ENCODE results near the gene DNAH14.
"Not testable (repeated sequence)": the region's sequence is repeated elsewhere in the genome, so short reads cannot be mapped to it uniquely, and the experiment has no call there.

Gene DNAH14

GRCh38 chr1:225355863-225356262, 426.4 kb downstream of the DNAH14 start:
- DNase-seq: no peak

DNA sequence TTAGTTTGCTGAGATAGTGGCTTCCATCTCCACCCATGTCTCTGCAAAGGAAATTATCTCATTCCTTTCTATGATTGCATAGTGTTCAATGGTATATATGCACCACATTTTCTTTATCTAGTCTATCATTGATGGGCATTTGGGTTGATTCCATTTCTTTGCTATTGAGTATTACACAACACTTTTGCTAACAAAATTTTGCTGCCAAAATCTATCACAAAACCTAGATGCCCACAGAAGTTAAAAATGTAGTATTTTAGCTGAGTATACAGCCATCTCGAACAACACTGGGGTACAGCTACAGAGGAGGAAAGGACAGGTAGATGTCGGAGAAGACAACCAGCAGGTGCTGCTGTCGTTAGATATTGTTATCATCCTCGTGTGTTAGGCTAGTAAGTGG, 430.6 kb downstream of the DNAH14 start:
- DNase-seq: no peak

GRCh38 chr1:225361176-225361575, 431.7 kb downstream of the DNAH14 start:
- no peak for DNase-seq

DNA sequence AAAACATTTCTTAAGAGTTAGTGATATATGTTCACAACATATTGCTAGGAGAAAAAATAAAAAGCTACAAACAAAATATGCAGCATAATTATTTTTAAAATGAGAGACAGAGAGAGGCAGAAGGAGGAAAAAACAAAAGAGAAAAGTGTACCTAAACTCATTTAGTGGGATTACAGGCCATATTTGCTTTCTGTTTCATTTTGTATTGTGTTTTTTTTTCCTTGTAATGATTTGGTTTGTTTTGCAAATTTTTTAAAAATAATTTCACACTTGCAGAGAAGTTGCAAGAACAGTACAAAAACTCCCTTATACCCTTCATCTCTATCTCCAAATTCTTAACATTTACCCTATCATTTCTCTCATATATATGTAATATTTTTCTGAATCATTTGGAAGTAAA, 433.3 kb downstream of the DNAH14 start:
- no peak for DNase-seq

- no peak for DNase-seq
Observed at GRCh38 chr1:225364439-225364838, 435.0 kb downstream of the DNAH14 start.

GRCh38 chr1:225366018-225366417, 436.5 kb downstream of the DNAH14 start:
- DNase-seq: no peak

DNA sequence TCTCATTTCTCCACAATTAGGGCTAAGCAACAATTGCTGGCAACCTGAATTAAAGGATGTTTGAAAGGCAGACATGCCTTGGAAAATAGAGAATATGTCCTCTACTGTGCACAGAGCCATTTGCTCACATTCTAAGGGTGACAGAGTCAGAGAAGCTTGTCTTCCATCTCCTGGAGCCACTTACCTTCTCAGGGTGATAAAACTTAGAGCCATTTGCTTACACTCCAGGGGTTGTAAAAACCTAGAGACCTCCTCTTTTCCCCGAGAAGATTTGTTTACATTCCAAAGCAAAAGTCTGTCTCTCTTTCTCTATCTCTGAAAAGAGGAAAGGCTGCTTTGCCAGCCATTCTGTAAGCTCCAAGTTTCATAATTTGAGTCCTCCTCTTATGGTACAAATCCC, 437.1 kb downstream of the DNAH14 start:
- no peak for DNase-seq

DNA sequence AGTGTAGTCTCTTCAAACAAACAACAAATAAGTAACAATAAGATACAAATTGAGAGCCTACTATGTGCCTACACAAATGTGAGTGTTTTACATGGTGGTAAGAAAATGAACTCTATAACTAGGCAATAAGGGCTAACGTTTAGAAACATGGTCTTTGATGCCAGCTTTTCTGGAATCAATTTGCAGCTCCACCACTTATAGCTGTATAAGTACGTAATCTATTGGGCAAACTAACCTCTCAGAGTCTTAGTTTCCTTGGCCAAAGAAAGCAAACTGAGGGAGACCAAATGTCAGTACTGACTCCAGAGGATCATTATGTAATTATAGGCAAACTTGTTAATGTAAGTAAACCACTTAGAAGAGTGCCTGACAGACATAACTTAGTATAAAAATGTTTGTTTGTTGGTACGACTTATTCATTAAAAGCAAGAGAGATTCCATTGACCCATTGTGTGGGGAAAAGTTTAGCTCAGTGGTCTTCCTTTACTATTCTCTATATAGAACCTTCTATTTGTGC, 438.6 kb downstream of the DNAH14 start:
- no peak for DNase-seq

- no peak for DNase-seq
Observed at GRCh38 chr1:225371366-225372010, 442.0 kb downstream of the DNAH14 start.

DNA sequence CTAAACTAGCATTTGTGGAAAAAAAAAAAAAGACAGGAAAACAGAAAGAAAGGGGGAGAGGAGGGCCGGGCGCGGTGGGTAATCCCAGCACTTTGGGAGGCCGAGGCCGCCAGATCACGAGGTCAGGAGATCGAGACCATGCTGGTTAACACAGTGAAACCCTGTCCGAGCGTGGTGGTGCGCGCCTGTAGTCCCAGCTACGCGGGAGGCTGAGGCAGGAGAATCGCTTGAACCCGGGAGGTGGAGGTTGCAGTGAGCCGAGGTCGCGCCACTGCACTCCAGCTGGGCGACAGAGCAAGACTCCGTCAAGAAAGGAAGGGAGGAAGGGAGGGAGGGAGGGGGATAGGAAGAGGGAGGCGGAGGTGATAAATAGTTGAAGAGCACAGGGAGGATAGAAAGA, 443.7 kb downstream of the DNAH14 start:
- DNase-seq: no peak

GRCh38 chr1:225374996-225375395, 445.5 kb downstream of the DNAH14 start:
- DNase-seq: no peak

DNA sequence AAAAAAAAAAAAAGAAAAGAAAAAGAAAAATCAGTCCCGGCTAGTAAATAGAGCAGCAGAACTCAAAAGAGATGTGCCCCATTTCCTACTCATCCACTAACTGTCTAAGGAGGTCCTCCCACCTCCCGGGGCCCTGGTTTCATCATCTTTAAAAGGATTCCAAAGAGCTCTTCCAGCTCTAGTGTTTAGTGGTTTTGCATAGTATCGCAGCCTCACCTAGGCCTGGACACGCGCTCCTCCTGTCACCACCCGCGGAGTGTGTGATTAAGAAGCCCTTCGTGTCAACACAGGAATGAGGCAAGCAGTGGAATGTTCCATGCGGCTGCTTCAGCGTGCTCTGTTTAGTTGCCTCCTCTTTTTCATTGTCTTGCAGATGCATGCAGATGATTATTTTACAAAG, 449.4 kb downstream of the DNAH14 start:
- no peak for DNase-seq

DNA sequence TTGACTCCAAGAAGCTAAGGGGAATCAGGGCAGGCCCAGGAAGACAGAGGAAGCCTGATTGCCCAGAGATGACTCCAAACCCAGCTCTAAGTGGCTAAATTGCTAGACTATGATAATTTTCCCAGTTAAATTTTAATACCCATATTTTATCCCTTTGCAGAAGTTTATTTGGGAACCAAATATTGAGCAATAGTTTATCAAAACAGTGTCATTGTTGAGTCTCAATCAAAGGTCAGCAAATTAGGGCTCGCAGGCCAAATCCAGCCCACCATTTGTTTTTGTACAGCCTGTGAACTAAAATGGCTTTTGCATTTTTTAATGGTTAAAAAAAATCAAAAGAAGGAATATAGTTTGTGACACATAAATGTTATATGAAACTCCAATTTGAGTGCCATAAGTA, 451.2 kb downstream of the DNAH14 start:
- no peak for DNase-seq

- not testable (repeated sequence) for DNase-seq
Observed at GRCh38 chr1:225386860-225387259, 457.4 kb downstream of the DNAH14 start.

GRCh38 chr1:225388372-225388771, 458.9 kb downstream of the DNAH14 start:
- no peak for DNase-seq

DNA sequence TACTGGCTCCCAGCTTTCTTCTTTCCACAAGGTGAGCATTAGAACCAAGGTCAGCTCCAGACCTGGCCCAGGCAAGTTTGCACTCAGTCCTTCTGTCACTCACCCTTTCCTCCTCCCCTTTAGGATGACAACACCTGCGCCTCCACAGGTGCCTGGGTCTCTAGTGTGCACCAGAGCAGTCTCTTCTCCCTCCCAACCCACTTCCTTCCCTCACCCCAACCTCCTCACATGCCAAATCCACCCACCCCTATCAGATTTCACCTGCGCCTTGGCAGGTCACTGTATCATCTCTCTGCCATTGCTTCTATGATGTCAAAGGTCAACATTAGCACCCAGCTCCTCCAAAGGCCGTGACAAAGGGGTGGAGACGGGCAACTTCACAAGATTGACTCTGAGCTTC, 460.4 kb downstream of the DNAH14 start:
- no peak for DNase-seq

GRCh38 chr1:225396357-225396756, 466.9 kb downstream of the DNAH14 start:
- DNase-seq: no peak

- DNase-seq: no peak
Observed at GRCh38 chr1:225400968-225401367, 471.5 kb downstream of the DNAH14 start.

DNA sequence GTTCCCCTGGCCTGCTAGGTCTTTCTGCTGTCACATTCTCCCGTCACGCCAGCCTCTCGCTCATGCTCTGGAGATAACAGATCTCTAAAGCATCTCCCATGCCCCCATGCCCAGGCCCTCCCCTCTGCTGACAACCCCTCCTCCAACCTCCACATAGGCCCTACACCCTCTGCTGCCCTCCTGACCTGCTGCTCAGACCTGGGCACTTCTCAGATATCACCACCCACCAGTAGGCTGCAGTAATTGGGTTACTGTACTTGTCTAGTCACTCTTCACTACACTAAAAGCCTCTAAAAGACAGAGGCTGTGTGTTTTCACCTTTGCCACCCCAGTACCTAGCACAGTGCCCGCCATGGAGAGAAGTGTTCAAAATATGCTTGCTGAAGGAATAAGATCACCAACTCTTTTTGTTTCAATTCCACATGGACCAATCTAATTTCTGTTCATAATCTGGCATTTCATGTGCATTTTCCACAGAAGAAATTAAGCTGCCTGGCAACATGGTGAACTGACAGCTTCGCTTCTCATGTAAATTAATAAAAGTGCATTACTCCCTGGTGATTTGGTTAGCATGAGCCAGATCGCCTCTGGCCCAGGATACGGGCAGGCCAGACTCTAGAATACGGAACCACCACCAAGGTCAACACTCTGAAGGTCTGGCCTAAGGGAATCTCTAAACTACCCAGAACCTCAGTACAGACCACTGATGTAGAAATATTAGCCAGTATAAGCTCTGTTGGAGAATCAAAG, 477.7 kb downstream of the DNAH14 start:
- no peak for DNase-seq

- DNase-seq: no peak
Observed at GRCh38 chr1:225407755-225408154, 478.3 kb downstream of the DNAH14 start.

- DNase-seq: no peak
Observed at GRCh38 chr1:225408249-225408648, 478.8 kb downstream of the DNAH14 start.

DNA sequence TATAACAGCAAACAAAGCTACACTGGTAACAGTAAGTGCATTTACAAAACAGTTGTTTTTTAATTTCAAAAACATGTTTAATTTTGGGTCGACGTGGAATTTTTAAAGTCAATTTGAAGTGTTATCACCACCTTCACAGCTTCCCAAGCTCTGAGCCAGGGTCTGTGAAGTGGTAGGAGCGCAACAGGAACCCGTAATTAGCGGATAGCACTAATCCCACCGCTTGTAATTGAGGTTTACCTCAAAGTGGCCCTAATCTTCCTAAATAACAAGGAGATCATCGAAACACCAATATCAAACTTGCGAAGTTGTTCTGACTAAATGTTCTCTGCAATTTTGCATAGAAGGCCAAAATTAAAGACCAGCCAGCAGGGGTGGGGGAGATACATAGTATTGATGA, 479.6 kb downstream of the DNAH14 start:
- DNase-seq: no peak

- no peak for DNase-seq
Observed at GRCh38 chr1:225410036-225410435, 480.6 kb downstream of the DNAH14 start.

- no peak for DNase-seq
Observed at GRCh38 chr1:225412321-225412720, 482.8 kb downstream of the DNAH14 start.
